ENCODE measurements around the gene SLCO1A2. TPM values are rescaled to one million over a fixed set of nuclear protein-coding genes. Genes with fewer than 3 reads are reported as not detected.

SLCO1A2 gene
- total and polyA plus RNA-seq, 11 donors, result not detected

GRCh38 chr12:21296348-21296747 is 38.4 kb downstream of the SLCO1A2 start:
- WGBS, 4 donors, result 74 to 92% (median 88%) methylated on average over 1 of the region's 1 CpG
- Histone ChIP-seq H3K4me3 (no peak overlapping the region), H3K4me1 (no peaks in the 10 kb centered on the region), H3K9me3 (no peaks in the 10 kb centered on the region), H3K36me3 (no peaks in the 10 kb centered on the region), H3K27ac (no peak overlapping the region), H3K27me3 (peaks cover 0 to 4% (median 0%) of the 10 kb centered on the region in 9 donors)
- no peak for TF ChIP-seq CTCF (IDR thresholded peaks at IDR 0.05)
- no peak for TF ChIP-seq POLR2A (IDR thresholded peaks at IDR 0.05)
- DNase-seq (no peak), ATAC-seq (no peak)
- intact Hi-C loops (cut with DNase I), result loop anchor here in 3 of 10 donors (5.0 to 10.0 kb wide), 2 partner anchors 141 to 378 kb away; partner anchors contain the start of gene PYROXD1 (in 1 of the 3)

GRCh38 chr12:21294176-21294575 is 40.5 kb downstream of the SLCO1A2 start:
- no peak for DNase-seq
- TF ChIP-seq CTCF (IDR thresholded peaks at IDR 0.05) (no peak), POLR2A (IDR thresholded peaks at IDR 0.05) (no peak)
- no peaks in the 10 kb centered on the region for H3K4me1 ChIP-seq
- no peak for ATAC-seq
- no peak overlapping the region for H3K4me3 ChIP-seq
- peaks cover 0 to 4% (median 0%) of the 10 kb centered on the region in 9 donors for H3K27me3 ChIP-seq
- no peaks in the 10 kb centered on the region for H3K36me3 ChIP-seq
- WGBS, 4 donors, result 73 to 77% (median 76%) methylated on average over 1 of the region's 1 CpG
- no peaks in the 10 kb centered on the region for H3K9me3 ChIP-seq
- no peak overlapping the region for H3K27ac ChIP-seq
- intact Hi-C loops (cut with DNase I), result loop anchor here in 2 of 10 donors (10.0 kb wide), 1 partner anchor 381 kb away; no protein-coding TSS in a partner anchor

GRCh38 chr12:21292111-21292510 is 42.6 kb downstream of the SLCO1A2 start:
- Histone ChIP-seq H3K9me3 (no peaks in the 10 kb centered on the region), H3K27ac (no peak overlapping the region), H3K4me3 (no peak overlapping the region), H3K4me1 (no peaks in the 10 kb centered on the region), H3K27me3 (peaks cover 0 to 4% (median 0%) of the 10 kb centered on the region in 9 donors), H3K36me3 (no peaks in the 10 kb centered on the region)
- intact Hi-C loops (cut with DNase I), result loop anchor here in 2 of 10 donors (10.0 kb wide), 1 partner anchor 383 kb away; no protein-coding TSS in a partner anchor
- WGBS, 4 donors, result 93 to 95% (median 94%) methylated on average over 2 of the region's 2 CpGs
- no peak for TF ChIP-seq CTCF (IDR thresholded peaks at IDR 0.05)
- TF ChIP-seq POLR2A (IDR thresholded peaks at IDR 0.05), result no peak
- ATAC-seq (no peak), DNase-seq (no peak)

GRCh38 chr12:21289698-21290097 is 45.0 kb downstream of the SLCO1A2 start:
- Histone ChIP-seq H3K27ac (no peak overlapping the region), H3K4me3 (no peak overlapping the region), H3K4me1 (no peaks in the 10 kb centered on the region), H3K27me3 (no peaks in the 10 kb centered on the region), H3K9me3 (no peaks in the 10 kb centered on the region), H3K36me3 (no peaks in the 10 kb centered on the region)
- 62 to 73% (median 69%) methylated on average over 4 of the region's 4 CpGs for WGBS, 4 donors
- ATAC-seq, result no peak
- TF ChIP-seq POLR2A (IDR thresholded peaks at IDR 0.05) (no peak), CTCF (IDR thresholded peaks at IDR 0.05) (no peak)
- no peak for DNase-seq
- intact Hi-C loops (cut with DNase I), result loop anchor here in 2 of 10 donors (10.0 kb wide), 1 partner anchor 385 kb away; no protein-coding TSS in a partner anchor
